Stomach (tissue), 9 donors: ENCODE results near the gene TAF4. TPM values are rescaled to one million over a fixed set of nuclear protein-coding genes. Genes with fewer than 3 reads are reported as not detected.

Source experiments
- DNase-seq, 2 donors: peaks; one replicate each; pipeline versions ENCODE4 v3.0.0 to v3.0.0-alpha.2; 2013 to 2019
- H3K27ac ChIP-seq, 5 donors: fragments of 200-600 bp in 4 of 5; sonication (generic) in 4 of 5; one replicate each; pipeline ENCODE4 v1.5.1; 2013 to 2019; ENCODE audit warnings: mild to moderate bottlenecking in 1 of 5, moderate library complexity in 1 of 5
- H3K27me3 ChIP-seq, 3 donors: fragments of 200-600 bp; sonication (generic); one replicate each; pipeline ENCODE4 v1.5.1; 2017 to 2019; ENCODE audit warnings: mixed run types in 1 of 3
- H3K36me3 ChIP-seq, 4 donors: fragments of 200-600 bp; sonication (generic); 1 replicate in 3 of 4; 2 replicates in 1 of 4; pipeline ENCODE4 v1.5.1; 2016 to 2019
- H3K4me1 ChIP-seq, 4 donors: fragments of 200-600 bp; sonication (generic); one replicate each; pipeline ENCODE4 v1.5.1; 2016 to 2019
- H3K4me3 ChIP-seq, 4 donors: fragments of 200-600 bp; sonication (generic) in 3 of 4; one replicate each; pipeline ENCODE4 v1.5.1; 2016 to 2019; ENCODE audit warnings: mild to moderate bottlenecking in 1 of 4
- H3K9me3 ChIP-seq, 4 donors: fragments of 200-600 bp; sonication (generic); one replicate each; pipeline ENCODE4 v1.5.1; 2016 to 2019
- CTCF ChIP-seq, 7 experiments: fragments of 450-650 bp in 4 of 7; fragments of 200-600 bp in 3 of 7; sonication (generic) in 3 of 7; IDR thresholded peaks; one replicate each; pipeline ENCODE4 v1.5.1; 2016 to 2019; ENCODE audit warnings: antibody characterized with exemption in 7 of 7, control low read depth in 2 of 7, mild to moderate bottlenecking in 1 of 7
- EP300 ChIP-seq: sonication (generic); formaldehyde crosslinking; IDR thresholded peaks from one replicate; pipeline ENCODE4 v1.6.1; 2017; ENCODE audit warnings: antibody characterized with exemption
- POLR2A ChIP-seq, 4 donors: fragments of 450-650 bp; IDR thresholded peaks; one replicate each; pipeline ENCODE4 v1.6.1; 2016; ENCODE audit warnings: antibody characterized with exemption in 4 of 4, control low read depth in 2 of 4, mild to moderate bottlenecking in 1 of 4, moderate library complexity in 1 of 4
- POLR2AphosphoS5 ChIP-seq, 3 donors: sonication (generic); formaldehyde crosslinking; IDR thresholded peaks; one replicate each; pipeline ENCODE4 v1.6.1; 2016; ENCODE audit warnings: antibody characterized with exemption in 3 of 3
- WGBS, 5 donors: extraction: QIAGEN DNeasy Blood & Tissue Kit in 3 of 5; methylation state at CpG; one replicate each; pipeline versions ENCODE4 v1.1.5 to v1.1.7; 2013 to 2018; 5-methylcytosine and 5-hydroxymethylcytosine counted together
- intact Hi-C: fragments of 100-400 bp; cut with DNase I; formaldehyde crosslinking; loops from one replicate; pipeline ENCODE4 v1.15.1; 2023; ENCODE audit warnings: low total_unique reads
- polyA plus RNA-seq, 3 donors: library from polyadenylated mRNA; stranded (reverse); fragments of 200-250 nt; gene quantifications; one replicate each; pipeline ENCODE4 v1.2.3, GENCODE V29; 2013
- total RNA-seq, 5 donors: library from RNA; depleted of rRNA; stranded (reverse); fragments of >200 nt; gene quantifications; one replicate each; pipeline versions ENCODE4 v1.1.0 to v1.2.3, GENCODE V29; 2014 to 2016
- donor health status: healthy with polysubstance abuse.
- donor health status: Bipolar disorder and iron deficiency.
- donor health status: healthy.

TAF4 gene
- total and polyA plus RNA-seq, 8 donors: 3.2 to 33.9 (median 11.2) TPM

- DNase-seq: no peak
- TF ChIP-seq POLR2A (IDR thresholded peaks at IDR 0.05): no peak
- TF ChIP-seq CTCF (IDR thresholded peaks at IDR 0.05): no peak
- TF ChIP-seq POLR2AphosphoS5 (IDR thresholded peaks at IDR 0.05): no peak
- TF ChIP-seq EP300: no peak
- WGBS, 5 donors: 93 to 95% (median 94%) methylated on average over 16 to 22 of the region's 22 CpGs
- no peak overlapping the region for H3K27ac ChIP-seq
- peaks cover 0 to 43% (median 17%) of the 10 kb centered on the region in 4 donors for H3K4me1 ChIP-seq
- H3K27me3 ChIP-seq: no peaks in the 10 kb centered on the region
- H3K4me3 ChIP-seq: no peak overlapping the region
- peaks cover 6 to 37% (median 16%) of the 10 kb centered on the region in 4 donors for H3K36me3 ChIP-seq
- H3K9me3 ChIP-seq: no peaks in the 10 kb centered on the region
- intact Hi-C loops: no loop called here
Measured at GRCh38 chr20:62053465-62054196, 12.1 kb downstream of the TAF4 start.

- intact Hi-C loops: no loop called here
- DNase-seq: no peak
- H3K27me3 ChIP-seq: no peaks in the 10 kb centered on the region
- H3K4me3 ChIP-seq: no peak overlapping the region
- TF ChIP-seq CTCF (IDR thresholded peaks at IDR 0.05): no peak
- TF ChIP-seq POLR2A (IDR thresholded peaks at IDR 0.05): no peak
- no peak for TF ChIP-seq POLR2AphosphoS5 (IDR thresholded peaks at IDR 0.05)
- TF ChIP-seq EP300: no peak
- no peak overlapping the region for H3K27ac ChIP-seq
- peaks cover 6 to 37% (median 16%) of the 10 kb centered on the region in 4 donors for H3K36me3 ChIP-seq
- 88 to 94% (median 92%) methylated on average over 22 to 26 of the region's 26 CpGs for WGBS, 5 donors
- no peaks in the 10 kb centered on the region for H3K9me3 ChIP-seq
- peaks cover 0 to 43% (median 17%) of the 10 kb centered on the region in 4 donors for H3K4me1 ChIP-seq
Measured at GRCh38 chr20:62052842-62053464, 12.7 kb downstream of the TAF4 start.

GRCh38 chr20:62052336-62052841 lies 13.3 kb downstream of the TAF4 start:
- peaks cover 6 to 37% (median 16%) of the 10 kb centered on the region in 4 donors for H3K36me3 ChIP-seq
- H3K27me3 ChIP-seq: no peaks in the 10 kb centered on the region
- no peaks in the 10 kb centered on the region for H3K9me3 ChIP-seq
- DNase-seq: no peak
- 87 to 94% (median 88%) methylated on average over 12 to 13 of the region's 13 CpGs for WGBS, 5 donors
- no peak overlapping the region for H3K4me3 ChIP-seq
- no peak overlapping the region for H3K27ac ChIP-seq
- TF ChIP-seq CTCF (IDR thresholded peaks at IDR 0.05) (no peak), POLR2A (IDR thresholded peaks at IDR 0.05) (no peak), POLR2AphosphoS5 (IDR thresholded peaks at IDR 0.05) (no peak)
- intact Hi-C loops: no loop called here
- peaks cover 0 to 43% (median 17%) of the 10 kb centered on the region in 4 donors for H3K4me1 ChIP-seq

GRCh38 chr20:62051546-62052255 lies 14.0 kb downstream of the TAF4 start:
- DNase-seq: no peak
- peaks cover 6 to 37% (median 16%) of the 10 kb centered on the region in 4 donors for H3K36me3 ChIP-seq
- 85 to 89% (median 86%) methylated on average over 14 to 17 of the region's 17 CpGs for WGBS, 5 donors
- no peak overlapping the region for H3K27ac ChIP-seq
- H3K27me3 ChIP-seq: no peaks in the 10 kb centered on the region
- TF ChIP-seq EP300 (no peak), CTCF (IDR thresholded peaks at IDR 0.05) (no peak), POLR2AphosphoS5 (IDR thresholded peaks at IDR 0.05) (no peak), POLR2A (IDR thresholded peaks at IDR 0.05) (no peak)
- H3K4me3 ChIP-seq: no peak overlapping the region
- intact Hi-C loops: no loop called here
- H3K9me3 ChIP-seq: no peaks in the 10 kb centered on the region
- peaks cover 0 to 36% (median 17%) of the 10 kb centered on the region in 4 donors for H3K4me1 ChIP-seq
